ENCODE results near the gene CD44. TPM values are rescaled to one million over a fixed set of nuclear protein-coding genes. Genes with fewer than 3 reads are reported as not detected.

CD44 gene
- total RNA-seq, 4 donors from 2014 or later: 212 to 292 (median 275) TPM

GRCh38 chr11:35250192-35250591 lies 111.2 kb downstream of the CD44 start:
- Histone ChIP-seq H3K27ac (replicated peaks in 1 of 4) (peak overlapping the region in 3 of 4 donors; percentile 13 to 40 (median 24)), H3K27me3 (no peaks in the 10 kb centered on the region), H3K4me1 (peaks cover 13 to 58% (median 57%) of the 10 kb centered on the region in 4 donors), H3K4me3 (no peak overlapping the region), H3K36me3 (no peaks in the 10 kb centered on the region), H3K9me3 (no peaks in the 10 kb centered on the region)
- WGBS: 94% methylated on average over 4 of the region's 4 CpGs
- intact Hi-C loops (cut with DNase I): loop anchor here (5.0 kb wide), 2 partner anchors 112 to 163 kb away; no protein-coding TSS in a partner anchor
- DNase-seq (ENCODE audit: extremely low spot score): no peak
- no peak for TF ChIP-seq POLR2AphosphoS5 (IDR thresholded peaks at IDR 0.05)
- no peak for TF ChIP-seq CTCF (IDR thresholded peaks at IDR 0.05)
- TF ChIP-seq EP300 (IDR thresholded peaks at IDR 0.05): no peak
- TF ChIP-seq POLR2A (IDR thresholded peaks at IDR 0.05; ENCODE audit: low read depth): no peak

- Histone ChIP-seq H3K4me1 (peaks cover 13 to 59% (median 55%) of the 10 kb centered on the region in 4 donors), H3K36me3 (no peaks in the 10 kb centered on the region), H3K27ac (replicated peaks in 1 of 4) (peak overlapping the region in 3 of 4 donors; percentile 13 to 40 (median 24)), H3K4me3 (no peak overlapping the region), H3K9me3 (no peaks in the 10 kb centered on the region), H3K27me3 (no peaks in the 10 kb centered on the region)
- TF ChIP-seq POLR2A (IDR thresholded peaks at IDR 0.05; ENCODE audit: low read depth) (no peak), EP300 (IDR thresholded peaks at IDR 0.05) (no peak), POLR2AphosphoS5 (IDR thresholded peaks at IDR 0.05) (no peak), CTCF (IDR thresholded peaks at IDR 0.05) (no peak)
- DNase-seq (ENCODE audit: extremely low spot score): no peak
- intact Hi-C loops (cut with DNase I): loop anchor here (5.0 kb wide), 2 partner anchors 112 to 163 kb away; no protein-coding TSS in a partner anchor
Observed at GRCh38 chr11:35250621-35251020, 111.7 kb downstream of the CD44 start.

- DNase-seq (ENCODE audit: extremely low spot score): no peak
- intact Hi-C loops (cut with DNase I): loop anchor here (5.0 kb wide), 2 partner anchors 109 to 166 kb away; no protein-coding TSS in a partner anchor
- peaks cover 7 to 56% (median 52%) of the 10 kb centered on the region in 4 donors for H3K4me1 ChIP-seq
- TF ChIP-seq CTCF (IDR thresholded peaks at IDR 0.05) (no peak), POLR2AphosphoS5 (IDR thresholded peaks at IDR 0.05) (peak in 1 of 2 donors; percentile 24), EP300 (IDR thresholded peaks at IDR 0.05) (no peak)
- peak overlapping the region; percentile 46 to 72 (median 66) for H3K27ac ChIP-seq (replicated peaks in 1 of 4)
- no peaks in the 10 kb centered on the region for H3K36me3 ChIP-seq
- no peaks in the 10 kb centered on the region for H3K9me3 ChIP-seq
- no peak overlapping the region for H3K4me3 ChIP-seq
- no peaks in the 10 kb centered on the region for H3K27me3 ChIP-seq
Observed at GRCh38 chr11:35253237-35253636, 114.3 kb downstream of the CD44 start.

GRCh38 chr11:35255514-35255913 lies 116.5 kb downstream of the CD44 start:
- intact Hi-C loops (cut with DNase I): no loop called here
- H3K4me1 ChIP-seq: peaks cover 7 to 67% (median 64%) of the 10 kb centered on the region in 4 donors
- WGBS: 100% methylated on average over 2 of the region's 2 CpGs
- DNase-seq (ENCODE audit: extremely low spot score): no peak
- peak overlapping the region in 1 of 4 donors; percentile 27 for H3K27ac ChIP-seq (replicated peaks in 1 of 4)
- no peaks in the 10 kb centered on the region for H3K9me3 ChIP-seq
- H3K4me3 ChIP-seq: no peak overlapping the region
- TF ChIP-seq POLR2A (IDR thresholded peaks at IDR 0.05; ENCODE audit: low read depth) (no peak), EP300 (IDR thresholded peaks at IDR 0.05) (no peak), CTCF (IDR thresholded peaks at IDR 0.05) (no peak), POLR2AphosphoS5 (IDR thresholded peaks at IDR 0.05) (no peak)
- no peaks in the 10 kb centered on the region for H3K36me3 ChIP-seq
- no peaks in the 10 kb centered on the region for H3K27me3 ChIP-seq

GRCh38 chr11:35256296-35256695 lies 117.3 kb downstream of the CD44 start:
- DNase-seq (ENCODE audit: extremely low spot score): no peak
- no peaks in the 10 kb centered on the region for H3K36me3 ChIP-seq
- peak overlapping the region in 3 of 4 donors; percentile 4 to 30 (median 27) for H3K27ac ChIP-seq (replicated peaks in 1 of 4)
- intact Hi-C loops (cut with DNase I): no loop called here
- peaks cover 7 to 74% (median 70%) of the 10 kb centered on the region in 4 donors for H3K4me1 ChIP-seq
- no peaks in the 10 kb centered on the region for H3K27me3 ChIP-seq
- H3K9me3 ChIP-seq: no peaks in the 10 kb centered on the region
- H3K4me3 ChIP-seq: no peak overlapping the region
- TF ChIP-seq CTCF (IDR thresholded peaks at IDR 0.05) (no peak), EP300 (IDR thresholded peaks at IDR 0.05) (no peak), POLR2A (IDR thresholded peaks at IDR 0.05; ENCODE audit: low read depth) (no peak), POLR2AphosphoS5 (IDR thresholded peaks at IDR 0.05) (no peak)
